MM.1S (cell line): ENCODE measurements around the gene GJA3.

Source experiments
- DNase-seq: peaks from one replicate; pipeline ENCODE4 v3.0.0-alpha.2; 2015
- H2AFZ ChIP-seq: fragments of 300-600 bp; sonication (generic); 2 replicates; pipeline ENCODE4 v1.6.0; 2016; ENCODE audit warnings: antibody characterized with exemption, low read length
- H3F3A ChIP-seq: fragments of 300-600 bp; sonication (generic); 2 replicates; pipeline ENCODE4 v1.6.1; 2016; ENCODE audit warnings: mild to moderate bottlenecking, antibody characterized with exemption, low read length, moderate library complexity, mixed read lengths; ENCODE audit not compliant: insufficient read depth
- H3K27ac ChIP-seq: fragments of 300-600 bp; sonication (generic); 2 replicates; pipeline ENCODE4 v1.5.1; 2016; ENCODE audit warnings: mild to moderate bottlenecking, low read length
- H3K27me3 ChIP-seq: fragments of 300-600 bp; sonication (generic); replicated peaks from 2 replicates; pipeline ENCODE4 v1.6.0; 2016; ENCODE audit warnings: low read length; ENCODE audit not compliant: insufficient read depth
- H3K36me3 ChIP-seq: fragments of 300-600 bp; sonication (generic); replicated peaks from 2 replicates; pipeline ENCODE4 v1.6.1; 2016; ENCODE audit warnings: mild to moderate bottlenecking, low read length, mixed read lengths; ENCODE audit not compliant: insufficient read depth
- H3K4me1 ChIP-seq: fragments of 300-600 bp; sonication (generic); 2 replicates; pipeline ENCODE4 v1.6.1; 2016; ENCODE audit warnings: low read length, mixed read lengths
- H3K4me2 ChIP-seq: fragments of 300-600 bp; sonication (generic); 2 replicates; pipeline ENCODE4 v1.6.0; 2016; ENCODE audit warnings: low read depth, low read length
- H3K4me3 ChIP-seq: fragments of 300-600 bp; sonication (generic); 2 replicates; pipeline ENCODE4 v1.5.1; 2016; ENCODE audit warnings: low read length, mixed read lengths
- H3K79me2 ChIP-seq: fragments of 300-600 bp; sonication (generic); 2 replicates; pipeline ENCODE4 v1.6.1; 2016; ENCODE audit warnings: mixed run types, low read length, mixed read lengths
- H3K9ac ChIP-seq: fragments of 300-600 bp; sonication (generic); 2 replicates; pipeline ENCODE4 v1.6.1; 2016; ENCODE audit warnings: low read length, mixed read lengths
- H3K9me2 ChIP-seq: fragments of 300-600 bp; sonication (generic); replicated peaks from 2 replicates; pipeline ENCODE4 v1.6.1; 2016; ENCODE audit warnings: mild to moderate bottlenecking, low read length, mixed read lengths; ENCODE audit not compliant: insufficient read depth
- H3K9me3 ChIP-seq: fragments of 300-600 bp; sonication (generic); replicated peaks from 2 replicates; pipeline ENCODE4 v1.6.1; 2016; ENCODE audit warnings: mild to moderate bottlenecking, low read length, mixed read lengths; ENCODE audit not compliant: insufficient read depth
- H4K20me1 ChIP-seq: fragments of 300-600 bp; sonication (generic); 2 replicates; pipeline ENCODE4 v1.6.1; 2016; ENCODE audit warnings: mild to moderate bottlenecking, low read length, moderate library complexity, mixed read lengths; ENCODE audit not compliant: insufficient read depth
- CTCF ChIP-seq: fragments of 300-600 bp; sonication (generic); IDR thresholded peaks from 2 replicates; pipeline ENCODE4 v1.5.1; 2016; ENCODE audit warnings: antibody characterized with exemption, low read length, mixed read lengths
- EZH2 ChIP-seq: fragments of 300-600 bp; sonication (generic); optimal IDR thresholded peaks from 2 replicates; pipeline ENCODE3; 2017; ENCODE audit warnings: low read depth, mild to moderate bottlenecking, antibody characterized with exemption, low read length, mixed read lengths
- EZH2phosphoT487 ChIP-seq: fragments of 300-600 bp; sonication (generic); IDR thresholded peaks from 2 replicates; pipeline ENCODE4 v1.6.1; 2018; ENCODE audit warnings: antibody characterized with exemption, low read length

The GJA3 gene

GRCh38 chr13:20160306-20161274 is at the start of gene GJA3:
Gene GJA3, minus strand, starts transcription at chr13:20161052. Its CDS starts 17,764 bp downstream, at chr13:20143288.
- Histone ChIP-seq H2AFZ (peak within 1 kb of the TSS; percentile 31; the same call in 1 of the 2 replicates), H3K9me3 (no peaks in the 10 kb centered on the region), H3K9ac (no peak within 1 kb of the TSS), H3K4me1 (no peaks in the 10 kb centered on the region), H3K4me2 (peak within 1 kb of the TSS; percentile 86), H3K79me2 (no peaks in the 10 kb centered on the region), H3K4me3 (peak within 1 kb of the TSS; percentile 50), H3K36me3 (no peaks in the 10 kb centered on the region), H3K27ac (no peak within 1 kb of the TSS), H3K9me2 (no peaks in the 10 kb centered on the region), H4K20me1 (no peaks in the 10 kb centered on the region), H3K27me3 (peaks cover 13% of the 10 kb centered on the region), H3F3A (no peaks in the 10 kb centered on the region)
- TF ChIP-seq EZH2phosphoT487 = no peak
- TF ChIP-seq EZH2 = no peak
- no peak for TF ChIP-seq CTCF
- DNase-seq = no peak

- Histone ChIP-seq H3K36me3 (no peaks in the 10 kb centered on the region), H3K4me2 (no peak overlapping the region), H3F3A (no peaks in the 10 kb centered on the region), H2AFZ (no peak overlapping the region), H3K9me3 (no peaks in the 10 kb centered on the region), H3K4me3 (no peak overlapping the region), H3K4me1 (no peaks in the 10 kb centered on the region), H3K27ac (no peak overlapping the region), H3K79me2 (no peaks in the 10 kb centered on the region), H4K20me1 (no peaks in the 10 kb centered on the region), H3K9me2 (no peaks in the 10 kb centered on the region), H3K27me3 (no peaks in the 10 kb centered on the region), H3K9ac (no peak overlapping the region)
- DNase-seq = no peak
- TF ChIP-seq CTCF (no peak), EZH2 (no peak), EZH2phosphoT487 (no peak)
Measured at GRCh38 chr13:20209948-20210347, 49.1 kb upstream of the GJA3 start.

- H3K4me3 ChIP-seq = no peak overlapping the region
- no peaks in the 10 kb centered on the region for H3F3A ChIP-seq
- H3K9me2 ChIP-seq = no peaks in the 10 kb centered on the region
- no peaks in the 10 kb centered on the region for H3K27me3 ChIP-seq
- no peaks in the 10 kb centered on the region for H4K20me1 ChIP-seq
- no peak for DNase-seq
- H3K9me3 ChIP-seq = no peaks in the 10 kb centered on the region
- no peaks in the 10 kb centered on the region for H3K36me3 ChIP-seq
- no peak overlapping the region for H3K27ac ChIP-seq
- H3K4me2 ChIP-seq = no peak overlapping the region
- H2AFZ ChIP-seq = no peak overlapping the region
- no peaks in the 10 kb centered on the region for H3K79me2 ChIP-seq
- TF ChIP-seq EZH2phosphoT487 (no peak), CTCF (no peak), EZH2 (no peak)
- H3K9ac ChIP-seq = no peak overlapping the region
- H3K4me1 ChIP-seq = no peaks in the 10 kb centered on the region
Measured at GRCh38 chr13:20206698-20207235, 45.9 kb upstream of the GJA3 start.
